HCT116 (cell line): Measurements from ENCODE around the gene LMOD3. TPM values are rescaled to one million over a fixed set of nuclear protein-coding genes. Genes with fewer than 3 reads are reported as not detected.

Source experiments
- ATAC-seq: fragments of 200-7000 bp; cut with Tn5 transposase; 2 replicates; pipeline ENCODE4 v1.9.1; 2020; ENCODE audit warnings: mild to moderate bottlenecking, moderate library complexity
- BruUV-seq: library from RNA; stranded (reverse); fragments of 400-500 nt; replicated peaks from 2 replicates; lab custom pipeline; 2021; lab: Mats Ljungman, UMichigan
- CTCF ChIA-PET: fragments of 300-600 bp; sonication (Branson Sonifier 250); formaldehyde crosslinking; loops from one replicate; lab custom pipeline; 2021; ENCODE audit warnings: antibody characterized with exemption; lab: Charles Lee
- POLR2A ChIA-PET: fragments of 300-600, 350-600 bp; sonication (Branson Sonifier 250); formaldehyde crosslinking; loops from one replicate; lab custom pipeline; 2021; ENCODE audit warnings: antibody characterized with exemption; lab: Charles Lee
- RAD21 ChIA-PET, 2 experiments: fragments of 300-600 bp; sonication (Branson Sonifier 250); formaldehyde crosslinking; loops; one replicate each; lab custom pipeline; 2023; ENCODE audit warnings: low total read pairs in 2 of 2; ENCODE audit not compliant: uncharacterized antibody in 2 of 2, unreplicated experiment in 2 of 2, low non-redundant PET in 1 of 2; lab: Charles Lee
- DNase-seq: peaks from one replicate; pipeline ENCODE4 v3.0.0-alpha.2; 2010; ENCODE audit warnings: low read depth, low spot score
- H2AFZ ChIP-seq: fragments of 200-600 bp; shearing (Covaris generic), sonication (generic); 2 replicates; pipeline ENCODE4 v1.6.1; 2017; ENCODE audit warnings: low read depth, mixed run types, mixed read lengths, antibody characterized with exemption, low read length; ENCODE audit not compliant: poor library complexity, severe bottlenecking
- H3K27ac ChIP-seq: 2 replicates; pipeline ENCODE4 v1.5.1; 2012; ENCODE audit warnings: low read depth, low read length
- H3K27me3 ChIP-seq: fragments of 200-600 bp; sonication (generic); 2 replicates; pipeline ENCODE4 v1.6.1; 2016; ENCODE audit warnings: mixed run types, low read length, mixed read lengths; ENCODE audit not compliant: insufficient read depth
- H3K36me3 ChIP-seq, 2 experiments: fragments of 200-500 bp in 1 of 2; fragments of 200-600 bp in 1 of 2; sonication (Bioruptor generic) in 1 of 2; sonication (generic) in 1 of 2; 2 replicates each; pipeline versions ENCODE4 v1.5.1 to v1.6.1; 2014 to 2016; ENCODE audit warnings: low read length in 2 of 2, inconsistent platforms in 1 of 2, mixed read lengths in 1 of 2, mixed run types in 1 of 2; ENCODE audit not compliant: insufficient read depth in 2 of 2, control insufficient read depth in 1 of 2
- H3K4me1 ChIP-seq, 2 experiments: fragments of 200-600 bp in 1 of 2; sonication (generic) in 1 of 2; 2 replicates each; pipeline versions ENCODE4 v1.5.1 to v1.6.1; 2012 to 2017; ENCODE audit warnings: low read length in 2 of 2, inconsistent platforms in 1 of 2, mild to moderate bottlenecking in 1 of 2, mixed read lengths in 1 of 2, mixed run types in 1 of 2, moderate library complexity in 1 of 2; ENCODE audit not compliant: insufficient read depth in 2 of 2, control insufficient read depth in 1 of 2
- H3K4me2 ChIP-seq: fragments of 200-600 bp; sonication (generic); 2 replicates; pipeline ENCODE4 v1.6.1; 2017; ENCODE audit warnings: mixed run types, low read length, mixed read lengths
- H3K4me3 ChIP-seq, 2 experiments: fragments of 200-600 bp in 1 of 2; sonication (generic) in 1 of 2; replicated peaks in 1 of 2; 2 replicates each; pipeline ENCODE4 v1.5.1; 2011 to 2016; ENCODE audit warnings: low read length in 2 of 2, control low read depth in 1 of 2, low read depth in 1 of 2, mild to moderate bottlenecking in 1 of 2, mixed read lengths in 1 of 2, mixed run types in 1 of 2
- H3K79me2 ChIP-seq: fragments of 200-600 bp; sonication (generic); 2 replicates; pipeline ENCODE4 v1.6.1; 2017; ENCODE audit warnings: mild to moderate bottlenecking, mixed run types, low read length, moderate library complexity, mixed read lengths; ENCODE audit not compliant: insufficient read depth
- H3K9ac ChIP-seq: fragments of 200-600 bp; sonication (generic); 2 replicates; pipeline ENCODE4 v1.6.1; 2016; ENCODE audit warnings: low read length, mixed read lengths
- H3K9me2 ChIP-seq: fragments of 200-600 bp; sonication (generic), shearing (Covaris generic); 2 replicates; pipeline ENCODE4 v1.6.1; 2017; ENCODE audit warnings: mixed run types, mild to moderate bottlenecking, moderate library complexity; ENCODE audit not compliant: insufficient read depth
- H3K9me3 ChIP-seq, 2 experiments: fragments of 200-500 bp in 1 of 2; fragments of 200-600 bp in 1 of 2; sonication (Bioruptor generic) in 1 of 2; sonication (generic) in 1 of 2; 2 replicates each; pipeline ENCODE4 v1.6.1; 2014 to 2017; ENCODE audit warnings: low read length in 2 of 2, mixed read lengths in 2 of 2, inconsistent platforms in 1 of 2, low read depth in 1 of 2, mild to moderate bottlenecking in 1 of 2, mixed run types in 1 of 2, moderate library complexity in 1 of 2; ENCODE audit not compliant: control insufficient read depth in 1 of 2, insufficient read depth in 1 of 2
- H4K20me1 ChIP-seq: fragments of 200-600 bp; sonication (generic), shearing (Covaris generic); 2 replicates; pipeline ENCODE4 v1.6.1; 2017; ENCODE audit warnings: mixed run types, mild to moderate bottlenecking, moderate library complexity; ENCODE audit not compliant: insufficient read depth
- ATF3 ChIP-seq: IDR thresholded peaks from 2 replicates; pipeline ENCODE4 v1.6.1; 2012
- EGR1 ChIP-seq: IDR thresholded peaks from 2 replicates; pipeline ENCODE4 v1.6.1; 2012; ENCODE audit warnings: low read depth
- ELF1 ChIP-seq: IDR thresholded peaks from 2 replicates; pipeline ENCODE4 v1.6.1; 2012; ENCODE audit warnings: low read depth, borderline replicate concordance
- EZH2 ChIP-seq: fragments of 200-600 bp; sonication (generic); IDR thresholded peaks from 2 replicates; pipeline ENCODE4 v1.6.1; 2017; ENCODE audit warnings: antibody characterized with exemption, mixed run types
- EZH2phosphoT487 ChIP-seq: fragments of 200-600 bp; IDR thresholded peaks from 2 replicates; pipeline ENCODE4 v1.6.1; 2018; ENCODE audit warnings: antibody characterized with exemption, borderline replicate concordance
- FOSL1 ChIP-seq: IDR thresholded peaks from 2 replicates; pipeline ENCODE4 v1.6.1; 2012; ENCODE audit warnings: low read depth
- JUND ChIP-seq: IDR thresholded peaks from 2 replicates; pipeline ENCODE4 v1.6.1; 2012
- POLR2A ChIP-seq: IDR thresholded peaks from 2 replicates; pipeline ENCODE4 v1.7.0; 2011; ENCODE audit warnings: borderline replicate concordance; ENCODE audit not compliant: insufficient read depth, insufficient read length; ENCODE audit errors: extremely low read depth
- POLR2AphosphoS5 ChIP-seq: IDR thresholded peaks from 2 replicates; pipeline ENCODE4 v1.6.1; 2011; ENCODE audit warnings: mild to moderate bottlenecking, low read depth, low read length, moderate library complexity
- SIN3A ChIP-seq: IDR thresholded peaks from 2 replicates; pipeline ENCODE4 v1.6.1; 2012; ENCODE audit warnings: low read depth
- SP1 ChIP-seq: IDR thresholded peaks from 2 replicates; pipeline ENCODE4 v1.6.1; 2012; ENCODE audit warnings: low read depth
- SRF ChIP-seq: IDR thresholded peaks from 2 replicates; pipeline ENCODE4 v1.6.1; 2012; ENCODE audit warnings: low read depth
- TCF7L2 ChIP-seq: IDR thresholded peaks from 2 replicates; pipeline ENCODE4 v1.7.0; 2011; ENCODE audit warnings: borderline replicate concordance, inconsistent platforms; ENCODE audit not compliant: insufficient read depth, insufficient read length; ENCODE audit errors: extremely low read depth
- YY1 ChIP-seq: IDR thresholded peaks from 2 replicates; pipeline ENCODE4 v1.6.1; 2011; ENCODE audit warnings: low read length, low read depth, moderate library complexity, mild to moderate bottlenecking; ENCODE audit not compliant: insufficient replicate concordance; ENCODE audit errors: extremely low read depth
- ZNF274 ChIP-seq: fragments of 200-500 bp; sonication (Bioruptor generic); IDR thresholded peaks from 2 replicates; pipeline ENCODE4 v1.6.1; 2014; ENCODE audit warnings: mild to moderate bottlenecking, low read depth, low read length, inconsistent platforms
- intact Hi-C: fragments of 100-400 bp; cut with micrococcal nuclease; formaldehyde crosslinking; loops from 2 replicates; pipeline ENCODE4 v1.10.0; 2022
- total RNA-seq: library from RNA; stranded (reverse); gene quantifications from one replicate; pipeline ENCODE4 v1.2.1, GENCODE V29; 2021; ENCODE audit not compliant: unreplicated experiment
- TF ChIP-seq, protein P1 (sequence below): IDR thresholded peaks from 2 replicates; pipeline ENCODE4 v1.6.1; 2012
- TF ChIP-seq, protein P2 (sequence below): IDR thresholded peaks from 2 replicates; pipeline ENCODE4 v1.6.1; 2011; ENCODE audit warnings: mild to moderate bottlenecking, low read length, moderate library complexity; ENCODE audit not compliant: insufficient replicate concordance; ENCODE audit errors: extremely low read depth

LMOD3 gene
- total RNA-seq, 1 experiment from 2014 or later = not detected

DNA sequence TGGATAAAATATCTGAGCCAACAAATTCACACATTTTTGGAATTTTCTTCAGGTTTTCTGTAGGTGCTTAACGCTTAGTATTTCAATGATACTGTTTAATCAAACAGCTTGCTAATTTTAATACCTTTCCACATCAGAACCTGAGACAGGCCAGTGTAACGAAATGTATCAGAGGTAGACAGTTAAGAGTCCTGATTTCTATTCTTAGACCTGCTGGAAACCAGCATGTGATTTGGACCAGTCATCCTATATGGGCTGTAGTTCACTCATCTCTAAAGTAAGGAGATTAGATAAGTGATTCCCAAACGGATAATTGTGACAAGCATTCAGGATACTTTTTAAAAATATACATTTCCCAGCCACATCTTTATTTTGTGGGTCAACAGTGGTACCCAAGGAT is 19.3 kb downstream of the LMOD3 start:
- no peaks in the 10 kb centered on the region; a peak in 2 of 4 replicates for H3K36me3 ChIP-seq
- ChIA-PET POLR2A (no interaction called here), CTCF (no interaction called here), RAD21 (no interaction called here)
- intact Hi-C loops = no loop called here
- no peaks in the 10 kb centered on the region for H3K27me3 ChIP-seq
- no peaks in the 10 kb centered on the region for H4K20me1 ChIP-seq
- no peaks in the 10 kb centered on the region for H3K4me1 ChIP-seq
- H3K9me3 ChIP-seq = no peaks in the 10 kb centered on the region
- H3K79me2 ChIP-seq = no peaks in the 10 kb centered on the region
- H3K4me2 ChIP-seq = no peak overlapping the region
- no peak overlapping the region for H3K27ac ChIP-seq
- no TSS peak for BruUV-seq
- no peak overlapping the region for H3K4me3 ChIP-seq
- ATAC-seq (no peak), DNase-seq (no peak)
- H3K9me2 ChIP-seq = no peaks in the 10 kb centered on the region
- no peak for TF ChIP-seq FOSL1
- no peak for TF ChIP-seq ELF1
- TF ChIP-seq, protein P1, sequence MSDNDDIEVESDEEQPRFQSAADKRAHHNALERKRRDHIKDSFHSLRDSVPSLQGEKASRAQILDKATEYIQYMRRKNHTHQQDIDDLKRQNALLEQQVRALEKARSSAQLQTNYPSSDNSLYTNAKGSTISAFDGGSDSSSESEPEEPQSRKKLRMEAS = no peak
- no peak for TF ChIP-seq TCF7L2
- no peak for TF ChIP-seq EZH2phosphoT487
- TF ChIP-seq JUND = no peak
- no peak for TF ChIP-seq ZNF274
- no peak for TF ChIP-seq POLR2AphosphoS5
- TF ChIP-seq POLR2A = no peak
- no peak overlapping the region for H2AFZ ChIP-seq
- H3K9ac ChIP-seq = no peak overlapping the region

GRCh38 chr3:69102384-69102783 is 20.0 kb downstream of the LMOD3 start:
- BruUV-seq = no TSS peak
- RAD21 ChIA-PET = no interaction called here
- ATAC-seq = no peak
- TF ChIP-seq ZNF274 (no peak), YY1 (no peak), POLR2AphosphoS5 (no peak), EZH2 (no peak), ATF3 (no peak), SRF (no peak), FOSL1 (no peak), SP1 (no peak), POLR2A (no peak), EZH2phosphoT487 (no peak), TCF7L2 (no peak), SIN3A (no peak), JUND (no peak), EGR1 (no peak)
- TF ChIP-seq, protein P2, sequence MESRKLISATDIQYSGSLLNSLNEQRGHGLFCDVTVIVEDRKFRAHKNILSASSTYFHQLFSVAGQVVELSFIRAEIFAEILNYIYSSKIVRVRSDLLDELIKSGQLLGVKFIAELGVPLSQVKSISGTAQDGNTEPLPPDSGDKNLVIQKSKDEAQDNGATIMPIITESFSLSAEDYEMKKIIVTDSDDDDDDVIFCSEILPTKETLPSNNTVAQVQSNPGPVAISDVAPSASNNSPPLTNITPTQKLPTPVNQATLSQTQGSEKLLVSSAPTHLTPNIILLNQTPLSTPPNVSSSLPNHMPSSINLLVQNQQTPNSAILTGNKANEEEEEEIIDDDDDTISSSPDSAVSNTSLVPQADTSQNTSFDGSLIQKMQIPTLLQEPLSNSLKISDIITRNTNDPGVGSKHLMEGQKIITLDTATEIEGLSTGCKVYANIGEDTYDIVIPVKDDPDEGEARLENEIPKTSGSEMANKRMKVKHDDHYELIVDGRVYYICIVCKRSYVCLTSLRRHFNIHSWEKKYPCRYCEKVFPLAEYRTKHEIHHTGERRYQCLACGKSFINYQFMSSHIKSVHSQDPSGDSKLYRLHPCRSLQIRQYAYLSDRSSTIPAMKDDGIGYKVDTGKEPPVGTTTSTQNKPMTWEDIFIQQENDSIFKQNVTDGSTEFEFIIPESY = no peak

More at GRCh38 chr3:69102384-69102783, 20.0 kb downstream of the LMOD3 start:
- no peaks in the 10 kb centered on the region for H3K9me2 ChIP-seq
- no peak overlapping the region for H3K4me3 ChIP-seq
- POLR2A ChIA-PET = no interaction called here
- H3K9me3 ChIP-seq = no peaks in the 10 kb centered on the region
- H3K79me2 ChIP-seq = no peaks in the 10 kb centered on the region
- no peaks in the 10 kb centered on the region; a peak in 2 of 4 replicates for H3K36me3 ChIP-seq
- CTCF ChIA-PET = no interaction called here
- H3K27me3 ChIP-seq = no peaks in the 10 kb centered on the region
- no peak overlapping the region for H2AFZ ChIP-seq
- no peak overlapping the region for H3K27ac ChIP-seq
- intact Hi-C loops = no loop called here
- no peak for DNase-seq
- H3K4me2 ChIP-seq = no peak overlapping the region
- H3K9ac ChIP-seq = no peak overlapping the region
- H3K4me1 ChIP-seq = no peaks in the 10 kb centered on the region
- no peaks in the 10 kb centered on the region for H4K20me1 ChIP-seq
